H9 (cell line): ENCODE data around the gene NDUFB4. TPM values are rescaled to one million over a fixed set of nuclear protein-coding genes. Genes with fewer than 3 reads are reported as not detected.
A peak's percentile ranks its signal among the peaks of the same experiment; 100 is the strongest.

Source experiments
- DNase-seq: peaks from one replicate; pipeline ENCODE4 v3.0.0-alpha.2; 2017
- H2AFZ ChIP-seq: one replicate; pipeline ENCODE4 v1.6.1; 2013; ENCODE audit warnings: mild to moderate bottlenecking, low read length, control low read depth, moderate library complexity
- H2AK5ac ChIP-seq: 2 replicates; pipeline ENCODE4 v1.6.1; 2013; ENCODE audit warnings: low read length, control low read depth, mixed read lengths; ENCODE audit not compliant: insufficient read length
- H2BK120ac ChIP-seq: one replicate; pipeline ENCODE4 v1.6.1; 2013; ENCODE audit warnings: low read depth, mild to moderate bottlenecking, low read length, control low read depth, inconsistent platforms; ENCODE audit not compliant: poor library complexity, severe bottlenecking
- H2BK12ac ChIP-seq: 2 replicates; pipeline ENCODE4 v1.6.1; 2013; ENCODE audit warnings: low read length, control low read depth, mixed read lengths, low read depth; ENCODE audit not compliant: insufficient read length
- H2BK15ac ChIP-seq: 2 replicates; pipeline ENCODE4 v1.6.1; 2013; ENCODE audit warnings: low read depth, low read length, control low read depth
- H2BK20ac ChIP-seq: one replicate; pipeline ENCODE4 v1.6.1; 2013; ENCODE audit warnings: low read depth, mild to moderate bottlenecking, low read length, control low read depth, inconsistent platforms; ENCODE audit not compliant: poor library complexity, severe bottlenecking
- H2BK5ac ChIP-seq: 2 replicates; pipeline ENCODE4 v1.6.1; 2013; ENCODE audit warnings: low read length, control low read depth, mixed read lengths; ENCODE audit not compliant: insufficient read length
- H3K14ac ChIP-seq: 2 replicates; pipeline ENCODE4 v1.6.1; 2013; ENCODE audit warnings: low read length, control low read depth; ENCODE audit not compliant: insufficient read depth
- H3K18ac ChIP-seq: 2 replicates; pipeline ENCODE4 v1.6.1; 2013; ENCODE audit warnings: low read depth, mild to moderate bottlenecking, mixed read lengths, low read length, control low read depth; ENCODE audit not compliant: insufficient read length
- H3K23ac ChIP-seq: 2 replicates; pipeline ENCODE4 v1.6.1; 2013; ENCODE audit warnings: low read length, control low read depth, mixed read lengths, low read depth; ENCODE audit not compliant: insufficient read length
- H3K23me2 ChIP-seq: 2 replicates; pipeline ENCODE4 v1.6.1; 2013; ENCODE audit warnings: low read depth, mild to moderate bottlenecking, mixed read lengths, low read length, control low read depth; ENCODE audit not compliant: insufficient read length, poor library complexity, severe bottlenecking
- H3K27ac ChIP-seq: 2 replicates; pipeline ENCODE4 v1.5.1; 2013; ENCODE audit warnings: low read length, control low read depth, mixed read lengths, low read depth; ENCODE audit not compliant: insufficient read length
- H3K27me3 ChIP-seq: 2 replicates; pipeline ENCODE4 v1.6.1; 2013; ENCODE audit warnings: low read length, control low read depth, inconsistent platforms; ENCODE audit not compliant: insufficient read depth
- H3K4ac ChIP-seq: 2 replicates; pipeline ENCODE4 v1.6.1; 2013; ENCODE audit warnings: low read depth, mild to moderate bottlenecking, control low read depth, inconsistent platforms, low read length, moderate library complexity
- H3K4me1 ChIP-seq: 2 replicates; pipeline ENCODE4 v1.6.1; 2013; ENCODE audit warnings: low read length, control low read depth, inconsistent platforms; ENCODE audit not compliant: insufficient read depth
- H3K4me2 ChIP-seq: 2 replicates; pipeline ENCODE4 v1.6.1; 2013; ENCODE audit warnings: low read length, control low read depth, mixed read lengths; ENCODE audit not compliant: insufficient read length, insufficient read depth
- H3K56ac ChIP-seq: 2 replicates; pipeline ENCODE4 v1.6.1; 2013; ENCODE audit warnings: low read depth, mild to moderate bottlenecking, mixed read lengths, low read length, control low read depth; ENCODE audit not compliant: insufficient read length
- H3K79me1 ChIP-seq: 2 replicates; pipeline ENCODE4 v1.6.1; 2013; ENCODE audit warnings: low read depth, mild to moderate bottlenecking, moderate library complexity, low read length, control low read depth, inconsistent platforms; ENCODE audit not compliant: insufficient read depth, poor library complexity, severe bottlenecking
- H3K79me2 ChIP-seq: 2 replicates; pipeline ENCODE4 v1.6.1; 2013; ENCODE audit warnings: low read length, control low read depth, inconsistent platforms; ENCODE audit not compliant: insufficient read depth
- H3K9ac ChIP-seq: 2 replicates; pipeline ENCODE4 v1.6.1; 2013; ENCODE audit warnings: low read length, control low read depth, mixed read lengths; ENCODE audit not compliant: insufficient read length; ENCODE audit errors: extremely low read depth
- H3K9me3 ChIP-seq: one replicate; pipeline ENCODE4 v1.6.1; 2013; ENCODE audit warnings: low read depth, low read length, inconsistent platforms; ENCODE audit not compliant: control insufficient read depth
- H3T11ph ChIP-seq: one replicate; pipeline ENCODE4 v1.6.1; 2013; ENCODE audit warnings: mild to moderate bottlenecking, low read length, control low read depth, inconsistent platforms
- H4K20me1 ChIP-seq: one replicate; pipeline ENCODE4 v1.6.1; 2013; ENCODE audit not compliant: control insufficient read depth, insufficient read length, insufficient read depth
- H4K5ac ChIP-seq: 2 replicates; pipeline ENCODE4 v1.6.1; 2013; ENCODE audit warnings: low read depth, mild to moderate bottlenecking, mixed read lengths, low read length, control low read depth; ENCODE audit not compliant: insufficient read length
- H4K8ac ChIP-seq: replicated peaks from 2 replicates; pipeline ENCODE4 v1.6.1; 2013; ENCODE audit warnings: low read length, control low read depth, mixed read lengths, low read depth; ENCODE audit not compliant: insufficient read length
- H4K91ac ChIP-seq: 2 replicates; pipeline ENCODE4 v1.6.1; 2013; ENCODE audit warnings: low read depth, mild to moderate bottlenecking, moderate library complexity, mixed read lengths, low read length, control low read depth; ENCODE audit not compliant: insufficient read length
- H3K27ac Mint-ChIP-seq, 3 experiments: 2 replicates in 2 of 3; 3 replicates in 1 of 3; pipeline ENCODE4 v1.8.0; 2020 to 2021; ENCODE audit warnings: mixed read lengths in 3 of 3, mild to moderate bottlenecking in 1 of 3, moderate library complexity in 1 of 3
- H3K27me3 Mint-ChIP-seq: 2 replicates; pipeline ENCODE4 v1.8.0; 2021; ENCODE audit warnings: low read depth, mild to moderate bottlenecking, moderate library complexity, mixed read lengths
- H3K36me3 Mint-ChIP-seq, 3 experiments: 2 replicates in 2 of 3; 3 replicates in 1 of 3; pipeline ENCODE4 v1.8.0; 2020 to 2021; ENCODE audit warnings: low read depth in 3 of 3, mixed read lengths in 3 of 3; ENCODE audit not compliant: insufficient read depth in 1 of 3
- H3K4me1 Mint-ChIP-seq, 2 experiments: 2 replicates each; pipeline ENCODE4 v1.8.0; 2020; ENCODE audit warnings: mixed read lengths in 2 of 2
- H3K4me3 Mint-ChIP-seq, 2 experiments: 2 replicates in 1 of 2; 3 replicates in 1 of 2; pipeline ENCODE4 v1.8.0; 2020 to 2021; ENCODE audit warnings: mild to moderate bottlenecking in 2 of 2, mixed read lengths in 2 of 2, moderate library complexity in 1 of 2
- H3K9me3 Mint-ChIP-seq, 2 experiments: 2 replicates in 1 of 2; 3 replicates in 1 of 2; pipeline ENCODE4 v1.8.0; 2020; ENCODE audit warnings: mild to moderate bottlenecking in 2 of 2, mixed read lengths in 2 of 2, moderate library complexity in 1 of 2
- CTCF ChIP-seq: fragments of 200-600 bp; sonication (generic); conservative IDR thresholded peaks from 3 replicates; pipeline ENCODE4 v1.8.0; 2021; ENCODE audit warnings: antibody characterized with exemption, mild to moderate bottlenecking
- WGBS: extraction: QIAGEN DNeasy Blood & Tissue Kit; methylation state at CpG from one replicate; pipeline ENCODE4 v1.1.7; 2013; ENCODE audit warnings: missing lambda C conversion rate, low lambda C conversion rate, mixed read lengths; ENCODE audit not compliant: insufficient read length; ENCODE audit errors: extremely low coverage; 5-methylcytosine and 5-hydroxymethylcytosine counted together
- total RNA-seq: library from RNA; stranded (reverse); gene quantifications from 2 replicates; pipeline ENCODE4 v1.2.1, GENCODE V29; 2021

The NDUFB4 gene
- total RNA-seq, 1 experiment from 2014 or later = 217 TPM

GRCh38 chr3:120559242-120560061 is 36.7 kb upstream of the NDUFB4 start:
- Histone ChIP-seq H3K4ac (no peak overlapping the region; the same call in 1 of the 2 replicates), H2BK120ac (no peak overlapping the region), H2BK5ac (no peak overlapping the region), H4K5ac (no peak overlapping the region), H2BK20ac (peak overlapping the region; percentile 29), H3K18ac (peak overlapping the region; percentile 28), H3K27me3 (no peaks in the 10 kb centered on the region), H3K4me1 (0 out of 2 replicates have a peak, but pooled peaks cover 2% of the 10 kb centered on the region), H3K79me2 (no peaks in the 10 kb centered on the region), H3K23me2 (peaks cover 8% of the 10 kb centered on the region), H3K79me1 (no peaks in the 10 kb centered on the region), H2BK12ac (no peak overlapping the region), H4K91ac (no peak overlapping the region), H2BK15ac (no peak overlapping the region), H4K8ac (no peak overlapping the region), H3K9me3 (no peaks in the 10 kb centered on the region), H3K14ac (peak overlapping the region; percentile 62; the same call in 1 of the 2 replicates), H4K20me1 (no peaks in the 10 kb centered on the region), H3K27ac (peak overlapping the region; percentile 18), H3K56ac (no peak overlapping the region), H2AK5ac (no peak overlapping the region), H2AFZ (peak overlapping the region; percentile 99), H3K9ac (peak overlapping the region; percentile 71), H3K23ac (no peak overlapping the region), H3T11ph (no peak overlapping the region), H3K4me2 (peak overlapping the region; percentile 93)
- peak; percentile 68 for DNase-seq
- Mint-ChIP-seq H3K27me3 (peaks cover 13% of the 10 kb centered on the region), H3K36me3 (no peaks in the 10 kb centered on the region), H3K27ac (peak overlapping the region; percentile 61 to 96 (median 76); a peak in 6 of 7 replicates), H3K9me3 (no peaks in the 10 kb centered on the region), H3K4me1 (peaks cover 28 to 29% of the 10 kb centered on the region in 2 experiments), H3K4me3 (peak overlapping the region; percentile 86 to 90)
- peak; percentile 26; the same call in 1 of the 3 replicates for TF ChIP-seq CTCF
- no CpG with 5 or more reads among the region's 15 CpGs for WGBS
